ENCODE measurements around the gene TRIM66. TPM values are rescaled to one million over a fixed set of nuclear protein-coding genes. Genes with fewer than 3 reads are reported as not detected.

Gene TRIM66
- total RNA-seq, 1 experiment from 2014 or later: 2.1 TPM

- no CpG with 5 or more reads among the region's 5 CpGs for WGBS (ENCODE audit: extremely low coverage, insufficient read length, low lambda C conversion rate)
- no peak for DNase-seq
- no peaks in the 10 kb centered on the region for H3K27me3 Mint-ChIP-seq (ENCODE audit: low read depth)
These were observed 115.8 kb downstream of the TRIM66 start for GRCh38 chr11:8566613-8567210.

More at GRCh38 chr11:8566613-8567210, 115.8 kb downstream of the TRIM66 start:
- Histone ChIP-seq H2AFZ (ENCODE audit: low read length) (no peak overlapping the region), H3K27ac (ENCODE audit: insufficient read length, low read depth, low read length) (no peak overlapping the region), H3K79me2 (ENCODE audit: insufficient read depth, low read length) (no peaks in the 10 kb centered on the region), H3K79me1 (ENCODE audit: insufficient read depth, low read depth, low read length, poor library complexity, severe bottlenecking) (no peaks in the 10 kb centered on the region), H4K20me1 (ENCODE audit: control insufficient read depth, insufficient read depth, insufficient read length) (no peaks in the 10 kb centered on the region), H3K14ac (ENCODE audit: insufficient read depth, low read length) (no peak overlapping the region), H2BK12ac (ENCODE audit: insufficient read length, low read depth, low read length) (no peak overlapping the region), H3K4me2 (ENCODE audit: insufficient read depth, insufficient read length, low read length) (no peak overlapping the region), H3K56ac (ENCODE audit: insufficient read length, low read depth, low read length) (no peak overlapping the region), H3T11ph (ENCODE audit: low read length) (no peak overlapping the region), H4K91ac (ENCODE audit: insufficient read length, low read depth, low read length) (no peak overlapping the region), H3K23me2 (ENCODE audit: insufficient read length, low read depth, low read length, poor library complexity, severe bottlenecking) (no peaks in the 10 kb centered on the region), H4K8ac (replicated peaks; ENCODE audit: insufficient read length, low read depth, low read length) (no peak overlapping the region), H2BK15ac (ENCODE audit: low read depth, low read length) (no peak overlapping the region), H2BK120ac (ENCODE audit: low read depth, low read length, poor library complexity, severe bottlenecking) (no peak overlapping the region), H2BK20ac (ENCODE audit: low read depth, low read length, poor library complexity, severe bottlenecking) (no peak overlapping the region), H2AK5ac (ENCODE audit: insufficient read length, low read length) (no peak overlapping the region), H4K5ac (ENCODE audit: insufficient read length, low read depth, low read length) (no peak overlapping the region), H3K4me1 (ENCODE audit: insufficient read depth, low read length) (no peaks in the 10 kb centered on the region), H3K18ac (ENCODE audit: insufficient read length, low read depth, low read length) (no peak overlapping the region), H3K27me3 (ENCODE audit: insufficient read depth, low read length) (no peaks in the 10 kb centered on the region), H3K9ac (ENCODE audit: extremely low read depth, insufficient read length, low read length) (no peak overlapping the region), H3K4ac (ENCODE audit: low read depth, low read length) (no peak overlapping the region), H3K9me3 (ENCODE audit: control insufficient read depth, low read depth, low read length) (no peaks in the 10 kb centered on the region), H3K23ac (ENCODE audit: insufficient read length, low read depth, low read length) (no peak overlapping the region), H2BK5ac (ENCODE audit: insufficient read length, low read length) (no peak overlapping the region)
- Mint-ChIP-seq H3K9me3 (peaks cover 6 to 7% of the 10 kb centered on the region in 2 experiments; a peak in 3 of 5 replicates), H3K27ac (no peak overlapping the region), H3K36me3 (ENCODE audit: insufficient read depth in 1 of 3, low read depth in 3 of 3) (peaks cover 1 to 6% (median 6%) of the 10 kb centered on the region in 3 experiments; a peak in 2 of 7 replicates), H3K4me3 (no peak overlapping the region), H3K4me1 (no peaks in the 10 kb centered on the region)
- TF ChIP-seq CTCF (conservative IDR thresholded peaks at IDR 0.05): peak; percentile 81
